ENCODE data around the gene MAP3K5. TPM values are rescaled to one million over a fixed set of nuclear protein-coding genes. Genes with fewer than 3 reads are reported as not detected.

MAP3K5 gene
- total and polyA plus RNA-seq, 2 of the 8 experiments (the other 6 are each of a cell fraction or from before 2014, with no cell fraction given): 0.63 to 2.6 TPM

DNA sequence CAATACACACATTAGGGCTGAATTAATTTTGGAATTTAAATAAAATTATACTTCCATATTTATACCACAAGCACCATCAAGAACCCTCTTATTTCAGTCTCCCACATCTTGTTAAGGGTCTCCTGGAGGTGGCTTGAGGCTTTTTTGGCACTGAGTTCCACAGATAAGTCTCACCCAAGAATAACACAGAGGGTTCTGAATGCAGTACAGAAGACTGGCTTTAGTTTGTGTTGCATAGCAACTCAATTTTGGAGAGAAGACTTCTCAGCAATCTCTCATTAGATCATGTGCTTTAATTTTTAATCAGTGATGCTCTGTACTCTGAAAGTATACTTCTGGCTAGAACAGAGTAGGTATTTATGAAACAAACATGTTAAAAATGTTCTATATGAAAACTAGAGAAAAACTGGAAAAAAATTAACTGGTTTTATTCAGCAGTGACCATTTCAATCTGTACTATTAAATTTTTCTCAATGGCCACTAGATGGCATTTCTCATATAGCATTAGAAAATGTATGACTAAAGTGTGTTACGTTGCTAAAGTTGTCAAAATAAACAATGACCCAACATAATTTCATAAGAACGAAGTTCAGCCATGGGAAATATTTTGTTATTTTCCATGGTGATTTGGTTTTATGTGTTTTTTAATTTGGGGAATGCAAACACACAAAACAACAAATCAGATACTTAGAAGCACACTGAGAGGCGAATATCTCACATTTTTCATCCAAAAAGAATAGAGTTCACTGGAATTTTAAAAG, 209.4 kb downstream of the MAP3K5 start:
- H3K27ac ChIP-seq (ENCODE audit: low read depth, low read length): no peak overlapping the region
- no peak overlapping the region for H2BK12ac ChIP-seq (ENCODE audit: low read depth, low read length)
- H3K9ac ChIP-seq (replicated peaks in 1 of 4; ENCODE audit: extremely low read depth in 1 of 4, low read depth in 3 of 4, low read length in 3 of 4): no peak overlapping the region
- CTCF ChIA-PET (ENCODE audit: partially characterized antibody): interaction anchor here (0.6 to 1.6 kb wide), 5 partner anchors 18 to 231 kb away, joined by 3 to 4 read pairs (median 4); partner anchors contain the start of gene MAP3K5
- H3K14ac ChIP-seq (ENCODE audit: insufficient read length): no peak overlapping the region
- no peak overlapping the region for H2BK20ac ChIP-seq (ENCODE audit: low read length)
- H3K4ac ChIP-seq (replicated peaks; ENCODE audit: insufficient read length, low read depth, low read length): no peak overlapping the region
- WGBS, 2 experiments (ENCODE audit: extremely low coverage in 1 of 2, insufficient coverage in 1 of 2, insufficient read length in 1 of 2, insufficient replicate concordance in 2 of 2, low coverage in 1 of 2, low lambda C conversion rate in 2 of 2, missing lambda C conversion rate in 1 of 2): 81% methylated on average over 3 of the region's 3 CpGs; no CpG with 5 or more reads in 1 of the 2 experiments
- no peak overlapping the region for H2AFZ ChIP-seq (ENCODE audit: low read length)
- no peak overlapping the region for H2BK15ac ChIP-seq (ENCODE audit: low read length)
- H4K91ac ChIP-seq (replicated peaks; ENCODE audit: insufficient read length, low read length): no peak overlapping the region
- no peak overlapping the region for H3K4me2 ChIP-seq (ENCODE audit: insufficient read depth in 1 of 2, low read depth in 2 of 2, low read length in 2 of 2)
- H3K4me3 ChIP-seq (ENCODE audit: extremely low read depth in 1 of 4, insufficient read depth in 2 of 4, low read depth in 3 of 4, low read length in 4 of 4): no peak overlapping the region
- no peaks in the 10 kb centered on the region for H3K79me1 ChIP-seq (ENCODE audit: low read depth, low read length)
- DNase-seq (ENCODE audit: low read depth in 1 of 2, low spot score in 2 of 2): no peak
- H2BK120ac ChIP-seq (replicated peaks; ENCODE audit: low read depth, low read length): no peak overlapping the region
- no peak overlapping the region for H3K23ac ChIP-seq (ENCODE audit: insufficient read length)
- no peaks in the 10 kb centered on the region for H4K20me1 ChIP-seq (replicated peaks in 1 of 2; ENCODE audit: control insufficient read depth in 1 of 2, insufficient read depth in 2 of 2, low read length in 2 of 2)
- TF ChIP-seq, protein P1, sequence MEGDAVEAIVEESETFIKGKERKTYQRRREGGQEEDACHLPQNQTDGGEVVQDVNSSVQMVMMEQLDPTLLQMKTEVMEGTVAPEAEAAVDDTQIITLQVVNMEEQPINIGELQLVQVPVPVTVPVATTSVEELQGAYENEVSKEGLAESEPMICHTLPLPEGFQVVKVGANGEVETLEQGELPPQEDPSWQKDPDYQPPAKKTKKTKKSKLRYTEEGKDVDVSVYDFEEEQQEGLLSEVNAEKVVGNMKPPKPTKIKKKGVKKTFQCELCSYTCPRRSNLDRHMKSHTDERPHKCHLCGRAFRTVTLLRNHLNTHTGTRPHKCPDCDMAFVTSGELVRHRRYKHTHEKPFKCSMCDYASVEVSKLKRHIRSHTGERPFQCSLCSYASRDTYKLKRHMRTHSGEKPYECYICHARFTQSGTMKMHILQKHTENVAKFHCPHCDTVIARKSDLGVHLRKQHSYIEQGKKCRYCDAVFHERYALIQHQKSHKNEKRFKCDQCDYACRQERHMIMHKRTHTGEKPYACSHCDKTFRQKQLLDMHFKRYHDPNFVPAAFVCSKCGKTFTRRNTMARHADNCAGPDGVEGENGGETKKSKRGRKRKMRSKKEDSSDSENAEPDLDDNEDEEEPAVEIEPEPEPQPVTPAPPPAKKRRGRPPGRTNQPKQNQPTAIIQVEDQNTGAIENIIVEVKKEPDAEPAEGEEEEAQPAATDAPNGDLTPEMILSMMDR (IDR thresholded peaks at IDR 0.05; ENCODE audit: control extremely low read depth in 1 of 3, insufficient read depth in 1 of 3, low read depth in 1 of 3, low read length in 3 of 3): peak in 1 of 3 experiments; percentile 35; a peak in 2 of 4 replicates
- TF ChIP-seq KDM1A (IDR thresholded peaks at IDR 0.05; ENCODE audit: borderline replicate concordance, low read length) (no peak), RAD21 (IDR thresholded peaks at IDR 0.05 in 1 of 2, conservative IDR thresholded peaks at IDR 0.05 in 1 of 2; ENCODE audit: low read depth in 2 of 2, low read length in 2 of 2) (peak in 1 of 2 experiments; percentile 30; a peak in 2 of 4 replicates)
- no peak overlapping the region for H4K5ac ChIP-seq (ENCODE audit: insufficient read length, low read depth, low read length)
- 0 out of 7 replicates have a peak, but pooled peaks cover 0 to 2% (median 0%) of the 10 kb centered on the region in 4 experiments for H3K4me1 ChIP-seq (replicated peaks in 1 of 4; ENCODE audit: control insufficient read depth in 3 of 4, insufficient read depth in 4 of 4, low read length in 3 of 4)
- H2BK5ac ChIP-seq (ENCODE audit: low read depth, low read length): no peak overlapping the region
- H2AK5ac ChIP-seq (ENCODE audit: low read depth, low read length): no peak overlapping the region
- no peaks in the 10 kb centered on the region for H3K23me2 ChIP-seq (ENCODE audit: low read depth, low read length)
- H3K18ac ChIP-seq (ENCODE audit: extremely low read depth, low read length): no peak overlapping the region
- H3K79me2 ChIP-seq (ENCODE audit: control insufficient read depth in 1 of 2, insufficient read depth in 2 of 2, low read length in 2 of 2): no peaks in the 10 kb centered on the region
- no peak overlapping the region for H3K56ac ChIP-seq (replicated peaks; ENCODE audit: insufficient read length, low read depth, low read length)
- no peaks in the 10 kb centered on the region for H3K27me3 ChIP-seq (replicated peaks in 1 of 4; ENCODE audit: control insufficient read depth in 3 of 4, extremely low read depth in 1 of 4, insufficient read depth in 3 of 4, low read length in 3 of 4)
- no peak for FAIRE-seq
- H4K8ac ChIP-seq (ENCODE audit: extremely low read depth, insufficient read depth, low read length): no peak overlapping the region
- POLR2A ChIA-PET (ENCODE audit: partially characterized antibody): interaction anchor here (1.2 kb wide), 1 partner anchor 209 kb away, joined by 3 read pairs; the partner anchor contains the start of gene MAP3K5
- peaks cover 0 to 7% of the 10 kb centered on the region in 2 experiments; a peak in 1 of 4 replicates for H3K9me3 ChIP-seq (ENCODE audit: insufficient read depth in 2 of 2, low read depth in 1 of 2, low read length in 1 of 2)
- no peaks in the 10 kb centered on the region for H3K36me3 ChIP-seq (ENCODE audit: control insufficient read depth in 2 of 4, insufficient read depth in 4 of 4, low read length in 3 of 4)

Data from H1 (cell line).